ENCODE data around the gene MET.

The MET gene

DNA sequence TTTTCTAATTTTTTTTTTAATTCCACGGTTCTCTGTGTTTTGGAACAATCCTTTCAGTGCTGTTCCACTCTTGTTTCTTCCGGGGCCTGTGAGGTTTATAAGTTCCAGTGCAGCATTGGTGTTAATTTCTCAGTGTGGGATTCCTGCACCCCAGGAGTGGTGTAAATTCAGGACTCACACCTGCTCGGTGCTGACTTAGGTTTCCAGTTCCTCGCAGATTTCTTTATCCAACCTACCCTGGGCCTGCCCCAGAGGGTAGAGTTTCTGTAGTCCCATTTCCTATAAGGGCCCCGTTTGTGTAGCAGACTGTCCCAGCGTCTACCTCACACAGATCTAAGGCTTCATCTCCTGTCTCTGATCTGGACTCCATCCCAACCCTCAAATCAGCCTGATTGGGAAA is 27.4 kb upstream of the MET start:
- Histone ChIP-seq H3K27ac (no peak overlapping the region), H3K27me3 (ENCODE audit: insufficient read depth, low read depth, severe bottlenecking) (no peaks in the 10 kb centered on the region), H3K4me3 (ENCODE audit: low read depth, low read length) (no peak overlapping the region), H3K9me3 (ENCODE audit: severe bottlenecking) (no peaks in the 10 kb centered on the region), H3K36me3 (no peaks in the 10 kb centered on the region)
- no peak for DNase-seq
- TF ChIP-seq, protein P1, sequence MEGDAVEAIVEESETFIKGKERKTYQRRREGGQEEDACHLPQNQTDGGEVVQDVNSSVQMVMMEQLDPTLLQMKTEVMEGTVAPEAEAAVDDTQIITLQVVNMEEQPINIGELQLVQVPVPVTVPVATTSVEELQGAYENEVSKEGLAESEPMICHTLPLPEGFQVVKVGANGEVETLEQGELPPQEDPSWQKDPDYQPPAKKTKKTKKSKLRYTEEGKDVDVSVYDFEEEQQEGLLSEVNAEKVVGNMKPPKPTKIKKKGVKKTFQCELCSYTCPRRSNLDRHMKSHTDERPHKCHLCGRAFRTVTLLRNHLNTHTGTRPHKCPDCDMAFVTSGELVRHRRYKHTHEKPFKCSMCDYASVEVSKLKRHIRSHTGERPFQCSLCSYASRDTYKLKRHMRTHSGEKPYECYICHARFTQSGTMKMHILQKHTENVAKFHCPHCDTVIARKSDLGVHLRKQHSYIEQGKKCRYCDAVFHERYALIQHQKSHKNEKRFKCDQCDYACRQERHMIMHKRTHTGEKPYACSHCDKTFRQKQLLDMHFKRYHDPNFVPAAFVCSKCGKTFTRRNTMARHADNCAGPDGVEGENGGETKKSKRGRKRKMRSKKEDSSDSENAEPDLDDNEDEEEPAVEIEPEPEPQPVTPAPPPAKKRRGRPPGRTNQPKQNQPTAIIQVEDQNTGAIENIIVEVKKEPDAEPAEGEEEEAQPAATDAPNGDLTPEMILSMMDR (IDR thresholded peaks at IDR 0.05; ENCODE audit: low read depth, low read length) = no peak

DNA sequence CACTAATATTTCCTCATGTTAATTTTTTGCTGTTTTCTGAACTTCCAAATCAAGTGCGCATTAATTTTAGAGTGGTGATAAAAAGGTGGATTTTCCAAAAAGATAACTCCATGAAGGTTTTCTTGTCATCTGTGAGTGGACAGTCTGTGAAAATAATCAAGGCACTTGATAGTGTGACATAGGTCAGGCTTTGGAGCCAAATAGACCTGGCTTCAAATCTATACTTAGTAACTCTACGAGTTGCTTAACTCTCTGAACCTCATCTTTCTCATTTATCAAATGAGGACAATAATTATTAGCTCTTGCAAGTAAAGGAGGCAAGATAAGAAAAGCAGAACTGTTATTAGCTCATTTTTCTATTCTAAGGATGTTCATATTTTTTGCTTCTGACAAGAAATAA is 24.7 kb upstream of the MET start:
- H3K4me3 ChIP-seq (ENCODE audit: low read depth, low read length) = no peak overlapping the region
- DNase-seq = no peak
- no peaks in the 10 kb centered on the region for H3K36me3 ChIP-seq
- H3K27ac ChIP-seq = no peak overlapping the region
- no peaks in the 10 kb centered on the region for H3K27me3 ChIP-seq (ENCODE audit: insufficient read depth, low read depth, severe bottlenecking)
- no peaks in the 10 kb centered on the region for H3K9me3 ChIP-seq (ENCODE audit: severe bottlenecking)
- TF ChIP-seq, protein P1 (IDR thresholded peaks at IDR 0.05; ENCODE audit: low read depth, low read length) = no peak

- no peak for DNase-seq
- no peak overlapping the region for H3K27ac ChIP-seq
- no peaks in the 10 kb centered on the region for H3K36me3 ChIP-seq
- TF ChIP-seq, protein P1 (IDR thresholded peaks at IDR 0.05; ENCODE audit: low read depth, low read length) = no peak
- H3K4me3 ChIP-seq (ENCODE audit: low read depth, low read length) = no peak overlapping the region
- no peaks in the 10 kb centered on the region for H3K9me3 ChIP-seq (ENCODE audit: severe bottlenecking)
- no peaks in the 10 kb centered on the region for H3K27me3 ChIP-seq (ENCODE audit: insufficient read depth, low read depth, severe bottlenecking)
Observed at GRCh38 chr7:116647861-116648260, 24.1 kb upstream of the MET start.

GRCh38 chr7:116650436-116650835 is 21.6 kb upstream of the MET start:
- TF ChIP-seq, protein P1 (IDR thresholded peaks at IDR 0.05; ENCODE audit: low read depth, low read length) = no peak
- no peak for DNase-seq
- Histone ChIP-seq H3K27ac (no peak overlapping the region), H3K27me3 (ENCODE audit: insufficient read depth, low read depth, severe bottlenecking) (no peaks in the 10 kb centered on the region), H3K36me3 (no peaks in the 10 kb centered on the region), H3K4me3 (ENCODE audit: low read depth, low read length) (no peak overlapping the region), H3K9me3 (ENCODE audit: severe bottlenecking) (no peaks in the 10 kb centered on the region)

DNA sequence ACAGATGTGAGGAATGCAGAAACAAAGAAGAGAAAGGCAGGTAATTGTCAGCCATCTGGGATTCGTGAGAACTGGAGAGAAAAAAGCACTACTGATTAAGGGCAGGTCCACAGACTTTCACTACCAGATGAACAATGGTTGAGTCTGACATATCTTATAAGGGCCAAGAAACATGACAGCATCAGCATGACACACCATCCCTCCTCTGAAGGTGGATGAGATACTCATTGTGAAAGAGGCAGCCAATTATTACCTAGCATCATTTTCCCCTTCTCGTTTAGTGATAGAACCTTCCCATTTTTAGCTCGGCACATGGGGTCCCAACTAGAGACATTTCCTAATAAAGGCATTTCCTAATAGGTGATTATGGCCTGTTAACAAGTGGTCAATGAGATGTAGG is 19.2 kb upstream of the MET start:
- TF ChIP-seq, protein P1 (IDR thresholded peaks at IDR 0.05; ENCODE audit: low read depth, low read length) = no peak
- DNase-seq = no peak
- Histone ChIP-seq H3K27me3 (ENCODE audit: insufficient read depth, low read depth, severe bottlenecking) (no peaks in the 10 kb centered on the region), H3K4me3 (ENCODE audit: low read depth, low read length) (no peak overlapping the region), H3K27ac (no peak overlapping the region), H3K9me3 (ENCODE audit: severe bottlenecking) (no peaks in the 10 kb centered on the region), H3K36me3 (no peaks in the 10 kb centered on the region)

DNA sequence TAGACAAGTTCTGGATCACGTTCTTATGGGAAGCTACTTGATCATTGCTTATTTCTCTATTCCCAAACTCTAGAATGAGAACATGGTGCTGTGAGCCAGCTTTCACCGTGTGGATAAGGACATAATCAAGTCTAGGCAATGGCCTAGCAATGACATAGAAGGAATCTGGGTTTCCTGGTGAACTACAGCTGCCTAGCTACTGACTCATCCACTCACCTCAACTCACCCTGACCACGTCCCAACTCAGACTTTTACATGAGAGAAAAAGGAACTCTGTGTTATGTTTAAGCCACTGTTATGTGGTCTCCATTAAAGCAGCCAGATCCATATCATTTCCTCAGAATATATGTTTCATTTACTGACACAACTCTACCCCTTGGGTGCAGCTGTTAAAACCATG is 18.8 kb upstream of the MET start:
- H3K27me3 ChIP-seq (ENCODE audit: insufficient read depth, low read depth, severe bottlenecking) = no peaks in the 10 kb centered on the region
- H3K36me3 ChIP-seq = no peaks in the 10 kb centered on the region
- DNase-seq = no peak
- H3K9me3 ChIP-seq (ENCODE audit: severe bottlenecking) = no peaks in the 10 kb centered on the region
- no peak overlapping the region for H3K27ac ChIP-seq
- TF ChIP-seq, protein P1 (IDR thresholded peaks at IDR 0.05; ENCODE audit: low read depth, low read length) = no peak
- no peak overlapping the region for H3K4me3 ChIP-seq (ENCODE audit: low read depth, low read length)
